ENCODE measurements around the gene MAPRE3.

Gene MAPRE3

GRCh38 chr2:27071277-27071989 is 101.0 kb downstream of the MAPRE3 start, which contains the start of gene OST4:
Gene OST4, minus strand, starts transcription at chr2:27071654.
- H3K36me3 ChIP-seq (ENCODE audit: control insufficient read depth in 1 of 2, insufficient read depth in 2 of 2, low read depth in 1 of 2, low read length in 2 of 2) = peaks cover 30 to 37% of the 10 kb centered on the region in 2 experiments

DNA sequence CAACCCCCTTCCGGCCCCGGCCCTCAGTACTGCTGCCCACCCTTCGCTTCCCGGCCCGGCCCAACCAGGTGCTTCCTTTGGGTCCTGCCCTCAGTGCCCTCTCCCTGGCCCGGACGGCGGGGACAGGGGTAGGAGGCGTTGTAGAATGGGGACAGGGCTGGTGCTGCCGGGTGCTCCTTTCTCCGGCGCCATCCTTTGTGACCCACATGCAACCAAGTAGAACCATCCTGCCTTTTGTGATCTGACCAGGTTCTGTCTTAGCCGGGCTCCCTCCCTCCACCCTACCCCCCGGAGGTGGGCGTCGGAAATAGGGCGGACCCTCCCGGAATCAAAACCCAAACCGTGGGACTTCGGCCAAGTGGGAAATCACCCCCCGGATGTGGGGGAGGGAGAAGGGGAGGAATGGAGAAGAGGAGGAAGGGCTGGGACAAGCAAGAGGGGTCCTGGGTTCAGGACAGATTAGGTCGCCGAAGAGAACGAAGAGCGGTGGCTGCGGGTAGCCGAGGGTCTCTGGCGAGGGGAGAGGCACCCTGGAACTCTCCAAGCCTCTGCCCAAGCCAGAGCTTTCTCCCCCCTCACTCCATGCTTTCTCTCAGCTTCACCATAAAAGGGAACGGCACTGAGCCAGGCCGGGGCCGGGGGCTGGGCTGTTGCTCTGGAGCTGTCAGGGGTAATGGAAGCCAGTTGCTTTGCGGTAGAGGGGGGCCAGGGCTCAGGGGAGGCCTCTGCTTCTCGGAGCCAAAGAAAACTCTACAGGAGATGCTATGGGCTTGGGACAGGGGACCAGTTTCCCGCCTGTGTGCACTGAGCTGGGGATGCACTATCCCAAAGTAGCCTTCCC is 101.8 kb downstream of the MAPRE3 start:
- H3K36me3 ChIP-seq (ENCODE audit: control insufficient read depth in 1 of 2, insufficient read depth in 2 of 2, low read depth in 1 of 2, low read length in 2 of 2) = peaks cover 23 to 34% of the 10 kb centered on the region in 2 experiments
- H2BK5ac ChIP-seq (ENCODE audit: low read depth, low read length, poor library complexity, severe bottlenecking) = peak overlapping the region; percentile 77
- DNase-seq = peak; percentile 85
- peak overlapping the region; percentile 92 for H2BK120ac ChIP-seq (ENCODE audit: low read depth, low read length)
- H3K27ac ChIP-seq (ENCODE audit: low read length, poor library complexity, severe bottlenecking) = peak overlapping the region; percentile 68
- H3K4ac ChIP-seq (ENCODE audit: low read depth in 1 of 2, low read length in 2 of 2) = peak overlapping the region; percentile 98 to 100
- H2BK12ac ChIP-seq (ENCODE audit: low read length in 2 of 2) = peak overlapping the region; percentile 34 to 82
- peak overlapping the region; percentile 99 for H4K91ac ChIP-seq (ENCODE audit: low read length)
- H3K4me2 ChIP-seq (ENCODE audit: low read length, poor library complexity, severe bottlenecking) = peak overlapping the region; percentile 90
- H2BK15ac ChIP-seq (ENCODE audit: low read depth, poor library complexity, severe bottlenecking) = peak overlapping the region; percentile 99
- H3K9ac ChIP-seq (ENCODE audit: low read length) = peak overlapping the region; percentile 84
- peaks cover 11% of the 10 kb centered on the region for H3K79me1 ChIP-seq (replicated peaks; ENCODE audit: low read length, poor library complexity, severe bottlenecking)
- peaks cover 28% of the 10 kb centered on the region for H3K4me1 ChIP-seq (ENCODE audit: control insufficient read depth, insufficient read depth, low read depth, low read length)
- H3K27me3 ChIP-seq (ENCODE audit: control insufficient read depth in 1 of 2, insufficient read depth in 1 of 2, low read length in 2 of 2) = no peaks in the 10 kb centered on the region
- peak overlapping the region; percentile 68 for H2AK5ac ChIP-seq (ENCODE audit: low read length, severe bottlenecking)
- peak overlapping the region in 1 of 2 experiments; percentile 93 for H3K14ac ChIP-seq (ENCODE audit: low read length in 2 of 2)
- H2AFZ ChIP-seq (ENCODE audit: low read depth, low read length) = peak overlapping the region; percentile 56
- H3K18ac ChIP-seq (ENCODE audit: low read depth in 1 of 2, low read length in 2 of 2) = peak overlapping the region; percentile 96 to 99
- peak overlapping the region; percentile 98 for H4K8ac ChIP-seq (ENCODE audit: low read length)
- peak overlapping the region in 1 of 2 experiments; percentile 67 for H3K23ac ChIP-seq (ENCODE audit: low read length in 2 of 2)
- WGBS = 4% methylated on average over 16 of the region's 34 CpGs
- H3K4me3 ChIP-seq (ENCODE audit: insufficient read depth in 1 of 2, low read depth in 1 of 2, low read length in 2 of 2) = peak overlapping the region; percentile 79 to 80
- no peaks in the 10 kb centered on the region for H3K9me3 ChIP-seq (ENCODE audit: control insufficient read depth, low read length)

More at GRCh38 chr2:27071277-27071989, 101.0 kb downstream of the MAPRE3 start, which contains the start of gene OST4:
- H3K18ac ChIP-seq (ENCODE audit: low read depth in 1 of 2, low read length in 2 of 2) = peak within 1 kb of the TSS; percentile 96 to 99
- H3K23ac ChIP-seq (ENCODE audit: low read length in 2 of 2) = peak within 1 kb of the TSS in 1 of 2 experiments; percentile 100
- H2BK120ac ChIP-seq (ENCODE audit: low read depth, low read length) = peak within 1 kb of the TSS; percentile 92
- H4K91ac ChIP-seq (ENCODE audit: low read length) = peak within 1 kb of the TSS; percentile 99
- peak within 1 kb of the TSS; percentile 68 for H3K27ac ChIP-seq (ENCODE audit: low read length, poor library complexity, severe bottlenecking)
- H3K27me3 ChIP-seq (ENCODE audit: control insufficient read depth in 1 of 2, insufficient read depth in 1 of 2, low read length in 2 of 2) = no peaks in the 10 kb centered on the region
- peak within 1 kb of the TSS in 1 of 2 experiments; percentile 93 for H3K14ac ChIP-seq (ENCODE audit: low read length in 2 of 2)
- H3K4ac ChIP-seq (ENCODE audit: low read depth in 1 of 2, low read length in 2 of 2) = peak within 1 kb of the TSS; percentile 98 to 100
- peak within 1 kb of the TSS; percentile 90 for H3K4me2 ChIP-seq (ENCODE audit: low read length, poor library complexity, severe bottlenecking)
- no peaks in the 10 kb centered on the region for H3K9me3 ChIP-seq (ENCODE audit: control insufficient read depth, low read length)
- H2AFZ ChIP-seq (ENCODE audit: low read depth, low read length) = peak within 1 kb of the TSS; percentile 56
- peaks cover 12% of the 10 kb centered on the region for H3K79me1 ChIP-seq (replicated peaks; ENCODE audit: low read length, poor library complexity, severe bottlenecking)
- peak within 1 kb of the TSS; percentile 75 for H2AK5ac ChIP-seq (ENCODE audit: low read length, severe bottlenecking)
- peak within 1 kb of the TSS; percentile 40 to 90 for H2BK12ac ChIP-seq (ENCODE audit: low read length in 2 of 2)
- peak within 1 kb of the TSS; percentile 99 for H3K9ac ChIP-seq (ENCODE audit: low read length)
- WGBS = 0% methylated on average over 54 of the region's 86 CpGs
- DNase-seq = peak; percentile 94
- H2BK15ac ChIP-seq (ENCODE audit: low read depth, poor library complexity, severe bottlenecking) = peak within 1 kb of the TSS; percentile 99
- peak within 1 kb of the TSS; percentile 98 for H4K8ac ChIP-seq (ENCODE audit: low read length)
- H3K4me1 ChIP-seq (ENCODE audit: control insufficient read depth, insufficient read depth, low read depth, low read length) = peaks cover 28% of the 10 kb centered on the region
- peak within 1 kb of the TSS; percentile 89 to 100 for H3K4me3 ChIP-seq (ENCODE audit: insufficient read depth in 1 of 2, low read depth in 1 of 2, low read length in 2 of 2)
- peak within 1 kb of the TSS; percentile 77 for H2BK5ac ChIP-seq (ENCODE audit: low read depth, low read length, poor library complexity, severe bottlenecking)

DNA sequence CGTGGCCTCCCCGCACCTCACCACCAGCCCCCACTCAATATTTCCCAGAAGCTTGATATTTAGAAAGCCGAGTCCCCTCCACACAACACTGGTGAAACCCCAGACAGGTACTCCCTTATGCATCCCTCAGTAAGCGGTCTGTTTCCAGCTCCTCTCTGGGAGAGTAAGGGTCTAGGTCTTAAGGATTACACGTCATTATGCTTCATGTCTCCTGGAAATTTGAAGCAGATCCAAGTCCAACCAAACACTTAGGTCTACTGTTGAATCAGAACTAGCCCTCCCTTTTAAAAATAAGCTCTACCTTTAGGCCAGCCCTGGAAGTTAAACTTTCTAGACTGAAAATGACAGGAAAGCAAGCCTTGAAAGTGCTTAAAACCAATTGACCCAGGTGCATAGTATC is 102.5 kb downstream of the MAPRE3 start:
- H3K4me1 ChIP-seq (ENCODE audit: control insufficient read depth, insufficient read depth, low read depth, low read length) = peaks cover 28% of the 10 kb centered on the region
- H3K4ac ChIP-seq (ENCODE audit: low read depth in 1 of 2, low read length in 2 of 2) = peak overlapping the region in 1 of 2 experiments; percentile 100
- no peak overlapping the region for H3K23ac ChIP-seq (ENCODE audit: low read length in 2 of 2)
- no peak overlapping the region for H3K4me2 ChIP-seq (ENCODE audit: low read length, poor library complexity, severe bottlenecking)
- peak overlapping the region in 1 of 2 experiments; percentile 17 for H2BK12ac ChIP-seq (ENCODE audit: low read length in 2 of 2)
- 70% methylated on average over 5 of the region's 5 CpGs for WGBS
- H3K4me3 ChIP-seq (ENCODE audit: insufficient read depth in 1 of 2, low read depth in 1 of 2, low read length in 2 of 2) = no peak overlapping the region
- no peaks in the 10 kb centered on the region for H3K9me3 ChIP-seq (ENCODE audit: control insufficient read depth, low read length)
- H3K27ac ChIP-seq (ENCODE audit: low read length, poor library complexity, severe bottlenecking) = peak overlapping the region; percentile 68
- H2AFZ ChIP-seq (ENCODE audit: low read depth, low read length) = no peak overlapping the region
- DNase-seq = peak; percentile 32
- peak overlapping the region; percentile 96 to 99 for H3K18ac ChIP-seq (ENCODE audit: low read depth in 1 of 2, low read length in 2 of 2)
- peak overlapping the region; percentile 98 for H4K8ac ChIP-seq (ENCODE audit: low read length)
- peak overlapping the region; percentile 99 for H4K91ac ChIP-seq (ENCODE audit: low read length)
- no peak overlapping the region for H3K14ac ChIP-seq (ENCODE audit: low read length in 2 of 2)
- H3K9ac ChIP-seq (ENCODE audit: low read length) = no peak overlapping the region
- H2AK5ac ChIP-seq (ENCODE audit: low read length, severe bottlenecking) = peak overlapping the region; percentile 6
- no peak overlapping the region for H2BK5ac ChIP-seq (ENCODE audit: low read depth, low read length, poor library complexity, severe bottlenecking)
- H3K36me3 ChIP-seq (ENCODE audit: control insufficient read depth in 1 of 2, insufficient read depth in 2 of 2, low read depth in 1 of 2, low read length in 2 of 2) = peaks cover 19 to 27% of the 10 kb centered on the region in 2 experiments
- H2BK120ac ChIP-seq (ENCODE audit: low read depth, low read length) = peak overlapping the region; percentile 64
- peaks cover 10% of the 10 kb centered on the region for H3K79me1 ChIP-seq (replicated peaks; ENCODE audit: low read length, poor library complexity, severe bottlenecking)
- no peak overlapping the region for H2BK15ac ChIP-seq (ENCODE audit: low read depth, poor library complexity, severe bottlenecking)
- H3K27me3 ChIP-seq (ENCODE audit: control insufficient read depth in 1 of 2, insufficient read depth in 1 of 2, low read length in 2 of 2) = no peaks in the 10 kb centered on the region

All from mesenchymal stem cell (in vitro differentiated cells and primary cell).